HCT116 (cell line): ENCODE results near the gene MRPL58. TPM values are rescaled to one million over a fixed set of nuclear protein-coding genes. Genes with fewer than 3 reads are reported as not detected.

ENCODE experiments used
- ATAC-seq: fragments of 200-7000 bp; cut with Tn5 transposase; 2 replicates; pipeline ENCODE4 v1.9.1; 2020; ENCODE audit warnings: mild to moderate bottlenecking, moderate library complexity
- BruUV-seq: library from RNA; stranded (reverse); fragments of 400-500 nt; replicated peaks from 2 replicates; lab custom pipeline; 2021; lab: Mats Ljungman, UMichigan
- CTCF ChIA-PET: fragments of 300-600 bp; sonication (Branson Sonifier 250); formaldehyde crosslinking; loops from one replicate; lab custom pipeline; 2021; ENCODE audit warnings: antibody characterized with exemption; lab: Charles Lee
- POLR2A ChIA-PET: fragments of 300-600, 350-600 bp; sonication (Branson Sonifier 250); formaldehyde crosslinking; loops from one replicate; lab custom pipeline; 2021; ENCODE audit warnings: antibody characterized with exemption; lab: Charles Lee
- RAD21 ChIA-PET, 2 experiments: fragments of 300-600 bp; sonication (Branson Sonifier 250); formaldehyde crosslinking; loops; one replicate each; lab custom pipeline; 2023; ENCODE audit warnings: low total read pairs in 2 of 2; ENCODE audit not compliant: uncharacterized antibody in 2 of 2, unreplicated experiment in 2 of 2, low non-redundant PET in 1 of 2; lab: Charles Lee
- DNase-seq: peaks from one replicate; pipeline ENCODE4 v3.0.0-alpha.2; 2010; ENCODE audit warnings: low read depth, low spot score
- H2AFZ ChIP-seq: fragments of 200-600 bp; shearing (Covaris generic), sonication (generic); 2 replicates; pipeline ENCODE4 v1.6.1; 2017; ENCODE audit warnings: low read depth, mixed run types, mixed read lengths, antibody characterized with exemption, low read length; ENCODE audit not compliant: poor library complexity, severe bottlenecking
- H3K27ac ChIP-seq: 2 replicates; pipeline ENCODE4 v1.5.1; 2012; ENCODE audit warnings: low read depth, low read length
- H3K27me3 ChIP-seq: fragments of 200-600 bp; sonication (generic); 2 replicates; pipeline ENCODE4 v1.6.1; 2016; ENCODE audit warnings: mixed run types, low read length, mixed read lengths; ENCODE audit not compliant: insufficient read depth
- H3K36me3 ChIP-seq, 2 experiments: fragments of 200-500 bp in 1 of 2; fragments of 200-600 bp in 1 of 2; sonication (Bioruptor generic) in 1 of 2; sonication (generic) in 1 of 2; 2 replicates each; pipeline versions ENCODE4 v1.5.1 to v1.6.1; 2014 to 2016; ENCODE audit warnings: low read length in 2 of 2, inconsistent platforms in 1 of 2, mixed read lengths in 1 of 2, mixed run types in 1 of 2; ENCODE audit not compliant: insufficient read depth in 2 of 2, control insufficient read depth in 1 of 2
- H3K4me1 ChIP-seq, 2 experiments: fragments of 200-600 bp in 1 of 2; sonication (generic) in 1 of 2; 2 replicates each; pipeline versions ENCODE4 v1.5.1 to v1.6.1; 2012 to 2017; ENCODE audit warnings: low read length in 2 of 2, inconsistent platforms in 1 of 2, mild to moderate bottlenecking in 1 of 2, mixed read lengths in 1 of 2, mixed run types in 1 of 2, moderate library complexity in 1 of 2; ENCODE audit not compliant: insufficient read depth in 2 of 2, control insufficient read depth in 1 of 2
- H3K4me2 ChIP-seq: fragments of 200-600 bp; sonication (generic); 2 replicates; pipeline ENCODE4 v1.6.1; 2017; ENCODE audit warnings: mixed run types, low read length, mixed read lengths
- H3K4me3 ChIP-seq, 2 experiments: fragments of 200-600 bp in 1 of 2; sonication (generic) in 1 of 2; replicated peaks in 1 of 2; 2 replicates each; pipeline ENCODE4 v1.5.1; 2011 to 2016; ENCODE audit warnings: low read length in 2 of 2, control low read depth in 1 of 2, low read depth in 1 of 2, mild to moderate bottlenecking in 1 of 2, mixed read lengths in 1 of 2, mixed run types in 1 of 2
- H3K79me2 ChIP-seq: fragments of 200-600 bp; sonication (generic); 2 replicates; pipeline ENCODE4 v1.6.1; 2017; ENCODE audit warnings: mild to moderate bottlenecking, mixed run types, low read length, moderate library complexity, mixed read lengths; ENCODE audit not compliant: insufficient read depth
- H3K9ac ChIP-seq: fragments of 200-600 bp; sonication (generic); 2 replicates; pipeline ENCODE4 v1.6.1; 2016; ENCODE audit warnings: low read length, mixed read lengths
- H3K9me2 ChIP-seq: fragments of 200-600 bp; sonication (generic), shearing (Covaris generic); 2 replicates; pipeline ENCODE4 v1.6.1; 2017; ENCODE audit warnings: mixed run types, mild to moderate bottlenecking, moderate library complexity; ENCODE audit not compliant: insufficient read depth
- H3K9me3 ChIP-seq, 2 experiments: fragments of 200-500 bp in 1 of 2; fragments of 200-600 bp in 1 of 2; sonication (Bioruptor generic) in 1 of 2; sonication (generic) in 1 of 2; 2 replicates each; pipeline ENCODE4 v1.6.1; 2014 to 2017; ENCODE audit warnings: low read length in 2 of 2, mixed read lengths in 2 of 2, inconsistent platforms in 1 of 2, low read depth in 1 of 2, mild to moderate bottlenecking in 1 of 2, mixed run types in 1 of 2, moderate library complexity in 1 of 2; ENCODE audit not compliant: control insufficient read depth in 1 of 2, insufficient read depth in 1 of 2
- H4K20me1 ChIP-seq: fragments of 200-600 bp; sonication (generic), shearing (Covaris generic); 2 replicates; pipeline ENCODE4 v1.6.1; 2017; ENCODE audit warnings: mixed run types, mild to moderate bottlenecking, moderate library complexity; ENCODE audit not compliant: insufficient read depth
- ATF3 ChIP-seq: IDR thresholded peaks from 2 replicates; pipeline ENCODE4 v1.6.1; 2012
- CBX3 ChIP-seq: IDR thresholded peaks from 2 replicates; pipeline ENCODE4 v1.6.1; 2012; ENCODE audit warnings: low read depth
- CTCF ChIP-seq, 3 experiments: fragments of 200-600 bp in 1 of 3; sonication (generic) in 1 of 3; IDR thresholded peaks in 2 of 3; conservative IDR thresholded peaks in 1 of 3; 2 replicates each; pipeline ENCODE4 v1.5.1; 2012 to 2017; ENCODE audit warnings: low read depth in 2 of 3, low read length in 2 of 3, antibody characterized with exemption in 1 of 3, borderline replicate concordance in 1 of 3, control low read depth in 1 of 3, mild to moderate bottlenecking in 1 of 3, mixed read lengths in 1 of 3, mixed run types in 1 of 3, moderate library complexity in 1 of 3; ENCODE audit not compliant: insufficient read depth in 1 of 3
- EGR1 ChIP-seq: IDR thresholded peaks from 2 replicates; pipeline ENCODE4 v1.6.1; 2012; ENCODE audit warnings: low read depth
- EZH2 ChIP-seq: fragments of 200-600 bp; sonication (generic); IDR thresholded peaks from 2 replicates; pipeline ENCODE4 v1.6.1; 2017; ENCODE audit warnings: antibody characterized with exemption, mixed run types
- EZH2phosphoT487 ChIP-seq: fragments of 200-600 bp; IDR thresholded peaks from 2 replicates; pipeline ENCODE4 v1.6.1; 2018; ENCODE audit warnings: antibody characterized with exemption, borderline replicate concordance
- FOSL1 ChIP-seq: IDR thresholded peaks from 2 replicates; pipeline ENCODE4 v1.6.1; 2012; ENCODE audit warnings: low read depth
- POLR2A ChIP-seq: IDR thresholded peaks from 2 replicates; pipeline ENCODE4 v1.7.0; 2011; ENCODE audit warnings: borderline replicate concordance; ENCODE audit not compliant: insufficient read depth, insufficient read length; ENCODE audit errors: extremely low read depth
- RAD21 ChIP-seq: IDR thresholded peaks from 2 replicates; pipeline ENCODE4 v1.6.1; 2012; ENCODE audit warnings: low read depth, mild to moderate bottlenecking
- SIN3A ChIP-seq: IDR thresholded peaks from 2 replicates; pipeline ENCODE4 v1.6.1; 2012; ENCODE audit warnings: low read depth
- ZBTB33 ChIP-seq: IDR thresholded peaks from 2 replicates; pipeline ENCODE4 v1.6.1; 2011; ENCODE audit warnings: mild to moderate bottlenecking, low read length, moderate library complexity; ENCODE audit not compliant: insufficient replicate concordance; ENCODE audit errors: extremely low read depth
- intact Hi-C: fragments of 100-400 bp; cut with micrococcal nuclease; formaldehyde crosslinking; loops from 2 replicates; pipeline ENCODE4 v1.10.0; 2022
- total RNA-seq: library from RNA; stranded (reverse); gene quantifications from one replicate; pipeline ENCODE4 v1.2.1, GENCODE V29; 2021; ENCODE audit not compliant: unreplicated experiment

MRPL58 gene
- total RNA-seq, 1 experiment from 2014 or later = 80.5 TPM

GRCh38 chr17:74999523-74999922, 12.9 kb upstream of the MRPL58 start:
- Histone ChIP-seq H3K27ac (no peak overlapping the region), H3K36me3 (peaks cover 7 to 21% of the 10 kb centered on the region in 2 experiments; a peak in 2 of 4 replicates), H3K9ac (no peak overlapping the region), H3K79me2 (0 out of 2 replicates have a peak, but pooled peaks cover 4% of the 10 kb centered on the region), H3K27me3 (no peaks in the 10 kb centered on the region), H2AFZ (no peak overlapping the region), H3K4me1 (peaks cover 0 to 5% of the 10 kb centered on the region in 2 experiments; a peak in 2 of 4 replicates), H3K9me2 (no peaks in the 10 kb centered on the region), H3K4me3 (no peak overlapping the region), H3K4me2 (no peak overlapping the region), H4K20me1 (no peaks in the 10 kb centered on the region), H3K9me3 (no peaks in the 10 kb centered on the region)
- no peak for DNase-seq
- ATAC-seq = no peak
- no peak for TF ChIP-seq FOSL1
- TF ChIP-seq EZH2 = no peak
- no peak for TF ChIP-seq CBX3
- no peak for TF ChIP-seq ZBTB33
- no peak for TF ChIP-seq EZH2phosphoT487
- TF ChIP-seq RAD21 = no peak
- no peak for TF ChIP-seq EGR1
- TF ChIP-seq CTCF (IDR thresholded peaks at IDR 0.05 in 2 of 3, conservative IDR thresholded peaks at IDR 0.05 in 1 of 3; ENCODE audit: borderline replicate concordance in 1 of 3, insufficient read depth in 1 of 3, low read depth in 2 of 3, low read length in 2 of 3) = no peak
- TF ChIP-seq ATF3 = no peak
- no peak for TF ChIP-seq SIN3A
- TF ChIP-seq POLR2A = no peak
- POLR2A ChIA-PET = no interaction called here
- BruUV-seq = no TSS peak
- intact Hi-C loops = no loop called here
- RAD21 ChIA-PET = no interaction called here
- CTCF ChIA-PET = interaction anchor here (1.5 kb wide), 1 partner anchor 38 kb away, joined by 4 read pairs; no protein-coding TSS in a partner anchor
